Psoas muscle (tissue), 8 donors: ENCODE measurements around the gene ROBO1. TPM values are rescaled to one million over a fixed set of nuclear protein-coding genes. Genes with fewer than 3 reads are reported as not detected.

ENCODE experiments used
- ATAC-seq, 4 donors: fragments of 200-7000 bp; cut with Tn5 transposase; one replicate each; pipeline ENCODE4 v1.9.1; 2020; ENCODE audit warnings: moderate library complexity in 3 of 4, mild to moderate bottlenecking in 2 of 4
- DNase-seq, 2 donors: peaks; one replicate each; pipeline ENCODE4 v3.0.0-alpha.2; 2020
- H3K27ac ChIP-seq: fragments of 200-600 bp; one replicate; pipeline ENCODE4 v1.8.0; 2022
- H3K27me3 ChIP-seq, 3 donors: fragments of 200-600 bp in 1 of 3; one replicate each; pipeline versions ENCODE4 v1.6.1 to v1.8.0; 2013 to 2022; ENCODE audit warnings: low read length in 2 of 3, mild to moderate bottlenecking in 2 of 3, moderate library complexity in 1 of 3; ENCODE audit not compliant: insufficient read depth in 3 of 3
- H3K36me3 ChIP-seq, 2 donors: fragments of 200-600 bp in 1 of 2; one replicate each; pipeline versions ENCODE4 v1.6.1 to v1.8.0; 2013 to 2022; ENCODE audit warnings: low read depth in 1 of 2, mild to moderate bottlenecking in 1 of 2, moderate library complexity in 1 of 2; ENCODE audit not compliant: insufficient read depth in 1 of 2
- H3K4me1 ChIP-seq: fragments of 200-600 bp; one replicate; pipeline ENCODE4 v1.8.0; 2022
- H3K4me3 ChIP-seq: fragments of 200-600 bp; one replicate; pipeline ENCODE4 v1.8.0; 2022; ENCODE audit warnings: mild to moderate bottlenecking
- H3K9me3 ChIP-seq: fragments of 200-600 bp; one replicate; pipeline ENCODE4 v1.8.0; 2022
- CTCF ChIP-seq: fragments of 200-600 bp; IDR thresholded peaks from one replicate; pipeline ENCODE4 v1.8.0; 2022; ENCODE audit warnings: antibody characterized with exemption
- WGBS, 3 donors: extraction: QIAGEN DNeasy Blood & Tissue Kit; methylation state at CpG; one replicate each; pipeline versions ENCODE4 v1.1.6 to v1.1.7; 2013; 5-methylcytosine and 5-hydroxymethylcytosine counted together
- intact Hi-C, 2 donors: fragments of 100-400 bp; cut with DNase I; formaldehyde crosslinking; loops; one replicate each; pipeline versions ENCODE4 v1.11.0 to v1.14.2; 2022
- polyA plus RNA-seq, 3 donors: library from polyadenylated mRNA; stranded (reverse); fragments of 200-250 nt; gene quantifications; one replicate each; pipeline ENCODE4 v1.2.3, GENCODE V29; 2013
- total RNA-seq, 4 donors: library from RNA; stranded (reverse); fragmentation: NEBNext Ultra II Directional in 2 of 4; extraction: Animal tissue kit (Norgen Biotek cat#: 25700) in 2 of 4; gene quantifications; one replicate each; pipeline versions ENCODE4 v1.2.1 to v1.2.4, GENCODE V29; 2021 to 2023
- donor health status: healthy with polysubstance abuse.
- donor health status: DM: no; HTN: no; CAD: no; lungs with moderate emphysema.
- donor health status: Bipolar disorder and iron deficiency.
- donor health status: healthy.
- donor health status: DM: yes; HTN: yes; CAD: no.
- donor health status: DM: no; HTN: no; CAD: no.
- donor health status: DM: no; HTN: no; CAD: no.
- donor health status: DM: yes; HTN: yes; CAD: no.

Gene ROBO1
- total and polyA plus RNA-seq, 7 donors, result 0.52 to 14.0 (median 4.9) TPM

GRCh38 chr3:79005084-79005483, 762.7 kb downstream of the ROBO1 start:
- no peaks in the 10 kb centered on the region for H3K36me3 ChIP-seq
- no peaks in the 10 kb centered on the region for H3K9me3 ChIP-seq
- intact Hi-C loops, result no loop called here
- no peak overlapping the region for H3K27ac ChIP-seq
- no peaks in the 10 kb centered on the region for H3K27me3 ChIP-seq
- WGBS, 3 donors, result 56 to 75% (median 59%) methylated on average over 6 of the region's 6 CpGs
- no peak overlapping the region for H3K4me3 ChIP-seq
- ATAC-seq (peak in 1 of 4 donors; percentile 52), DNase-seq (no peak)
- H3K4me1 ChIP-seq, result peaks cover 4% of the 10 kb centered on the region
- no peak for TF ChIP-seq CTCF

GRCh38 chr3:79003994-79004393, 763.8 kb downstream of the ROBO1 start:
- DNase-seq (no peak), ATAC-seq (no peak)
- no peak for TF ChIP-seq CTCF
- Histone ChIP-seq H3K4me1 (peaks cover 4% of the 10 kb centered on the region), H3K36me3 (no peaks in the 10 kb centered on the region), H3K4me3 (no peak overlapping the region), H3K27me3 (no peaks in the 10 kb centered on the region), H3K27ac (no peak overlapping the region), H3K9me3 (peaks cover 4% of the 10 kb centered on the region)
- intact Hi-C loops, result no loop called here
- 94 to 100% (median 98%) methylated on average over 1 of the region's 1 CpG for WGBS, 3 donors

- Histone ChIP-seq H3K36me3 (no peaks in the 10 kb centered on the region), H3K27me3 (no peaks in the 10 kb centered on the region), H3K9me3 (peaks cover 4% of the 10 kb centered on the region), H3K4me1 (peaks cover 4% of the 10 kb centered on the region), H3K4me3 (no peak overlapping the region), H3K27ac (no peak overlapping the region)
- no peak for TF ChIP-seq CTCF
- no peak for DNase-seq
- intact Hi-C loops, result no loop called here
- no peak for ATAC-seq
- WGBS, 3 donors, result 23 to 40% (median 26%) methylated on average over 4 of the region's 4 CpGs
Measured at GRCh38 chr3:79002465-79003372, 765.1 kb downstream of the ROBO1 start.

DNA sequence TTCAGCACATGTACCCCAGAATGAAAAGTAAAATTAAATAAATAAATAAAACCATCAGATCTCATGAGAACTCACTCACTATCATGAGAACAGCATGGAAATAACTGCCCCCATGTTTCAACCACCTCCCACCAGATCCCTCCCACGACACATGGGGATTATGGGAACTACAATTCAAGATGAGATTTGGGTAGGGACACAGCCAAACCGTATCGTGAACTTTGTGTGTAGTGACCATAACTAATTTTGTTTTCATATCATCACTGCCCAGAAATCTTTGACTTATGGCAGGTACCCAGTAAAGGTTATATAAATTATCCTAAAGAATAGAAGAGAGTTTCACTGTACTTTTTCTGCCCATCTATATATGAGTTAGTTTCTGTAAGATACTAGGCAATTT, 766.5 kb downstream of the ROBO1 start:
- ATAC-seq (no peak), DNase-seq (no peak)
- H3K4me3 ChIP-seq, result no peak overlapping the region
- no peaks in the 10 kb centered on the region for H3K27me3 ChIP-seq
- no peak overlapping the region for H3K27ac ChIP-seq
- peaks cover 4% of the 10 kb centered on the region for H3K9me3 ChIP-seq
- intact Hi-C loops, result no loop called here
- H3K36me3 ChIP-seq, result no peaks in the 10 kb centered on the region
- 88 to 93% (median 88%) methylated on average over 3 of the region's 3 CpGs for whole genome bisulfite sequencing, 3 donors
- no peak for TF ChIP-seq CTCF
- H3K4me1 ChIP-seq, result peaks cover 4% of the 10 kb centered on the region
